GM21381 (cell line): ENCODE measurements around the gene FOSB.
"Not testable (repeated sequence)": the region's sequence is repeated elsewhere in the genome, so short reads cannot be mapped to it uniquely, and the experiment has no call there.

Experiments
- ATAC-seq: cut with Tn5 transposase; IDR thresholded peaks from one replicate; pipeline ENCODE4 v1.9.1; 2021; ENCODE audit warnings: mild to moderate bottlenecking, moderate library complexity; ENCODE audit not compliant: unreplicated experiment

FOSB gene

GRCh38 chr19:45467456-45468158 lies at the start of gene FOSB:
Gene FOSB, plus strand, starts transcription at chr19:45467996. Its CDS starts 591 bp downstream, at chr19:45468587.
- ATAC-seq = peak; percentile 43

- ATAC-seq = no peak
Measured at GRCh38 chr19:45418802-45419201, 49.0 kb upstream of the FOSB start.

- ATAC-seq = peak; percentile 41
Measured at GRCh38 chr19:45419396-45419795, 48.4 kb upstream of the FOSB start.

GRCh38 chr19:45419895-45420294 lies 47.9 kb upstream of the FOSB start:
- ATAC-seq = no peak

- no peak for ATAC-seq
Measured at GRCh38 chr19:45420356-45420755, 47.4 kb upstream of the FOSB start.

- no peak for ATAC-seq
Measured at GRCh38 chr19:45420871-45421270, 46.9 kb upstream of the FOSB start.

- no peak for ATAC-seq
Measured at GRCh38 chr19:45421947-45422498, 45.8 kb upstream of the FOSB start.

- ATAC-seq = no peak
Measured at GRCh38 chr19:45423033-45423588, 44.7 kb upstream of the FOSB start.

GRCh38 chr19:45423589-45424190 lies 44.1 kb upstream of the FOSB start, which contains the start of gene ERCC1:
Gene ERCC1, minus strand, starts transcription at chr19:45423917. Its CDS starts 543 bp downstream, at chr19:45423374.
- ATAC-seq = peak; percentile 58

GRCh38 chr19:45424191-45425058 lies 43.4 kb upstream of the FOSB start:
- peak; percentile 7 for ATAC-seq

GRCh38 chr19:45428384-45429231 lies 39.2 kb upstream of the FOSB start:
- ATAC-seq = no peak

GRCh38 chr19:45429896-45430295 lies 37.9 kb upstream of the FOSB start:
- not testable (repeated sequence) for ATAC-seq

GRCh38 chr19:45431008-45431407 lies 36.8 kb upstream of the FOSB start:
- not testable (repeated sequence) for ATAC-seq

- not testable (repeated sequence) for ATAC-seq
Measured at GRCh38 chr19:45432543-45432942, 35.3 kb upstream of the FOSB start.

- ATAC-seq = no peak
Measured at GRCh38 chr19:45437328-45437727, 30.5 kb upstream of the FOSB start.

- ATAC-seq = no peak
Measured at GRCh38 chr19:45439190-45439568, 28.6 kb upstream of the FOSB start.

- peak; percentile 43 for ATAC-seq
Measured at GRCh38 chr19:45439569-45440258, 28.1 kb upstream of the FOSB start.

- no peak for ATAC-seq
Measured at GRCh38 chr19:45440259-45440638, 27.5 kb upstream of the FOSB start.

- no peak for ATAC-seq
Measured at GRCh38 chr19:45440873-45441654, 26.7 kb upstream of the FOSB start.
